CMK (cell line): ENCODE data around the gene ACOT6.
"Not testable (repeated sequence)": the region's sequence is repeated elsewhere in the genome, so short reads cannot be mapped to it uniquely, and the experiment has no call there.

Experiments used
- DNase-seq: peaks from one replicate; pipeline ENCODE4 v3.0.0-alpha.2; 2010; ENCODE audit warnings: low read depth

Gene ACOT6

DNA sequence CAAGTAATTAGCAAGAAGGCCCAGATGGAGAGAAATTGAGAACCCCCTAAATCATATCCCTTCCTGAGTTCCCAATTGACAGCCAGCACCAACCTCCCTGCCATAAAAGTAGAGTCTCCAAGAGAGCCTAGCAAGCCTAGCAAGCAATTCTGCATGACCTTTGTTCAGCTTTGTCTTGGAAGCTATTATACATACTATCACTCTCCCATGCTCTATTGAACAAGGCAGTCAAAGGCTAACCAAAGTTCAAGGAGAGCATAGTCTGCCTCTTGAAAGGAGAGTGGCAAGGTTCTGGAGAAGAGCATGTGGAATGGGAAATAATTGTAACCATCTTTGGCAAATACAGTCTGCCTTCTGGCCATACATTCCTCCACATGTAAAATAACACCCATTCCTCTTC lies 12.8 kb upstream of the ACOT6 start:
- no peak for DNase-seq

DNA sequence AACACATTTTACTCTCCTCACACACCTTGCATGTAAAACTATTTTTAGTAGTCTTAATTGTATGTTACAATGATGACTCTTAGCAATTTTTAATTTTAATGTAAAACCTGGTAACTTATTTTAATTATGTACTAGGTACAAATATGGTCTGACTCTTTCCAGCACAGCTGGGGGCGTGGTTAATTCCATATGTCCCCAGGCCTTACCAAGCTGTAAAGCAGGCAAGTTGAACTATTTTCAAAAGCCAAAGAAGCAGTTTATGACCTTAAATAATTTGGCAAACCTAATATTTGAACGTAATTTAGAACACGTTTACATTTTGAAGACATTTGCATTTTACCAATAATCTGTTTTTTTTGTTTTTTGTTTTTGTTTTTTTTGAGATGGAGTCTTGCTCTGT lies 9.3 kb upstream of the ACOT6 start:
- DNase-seq, result no peak

DNA sequence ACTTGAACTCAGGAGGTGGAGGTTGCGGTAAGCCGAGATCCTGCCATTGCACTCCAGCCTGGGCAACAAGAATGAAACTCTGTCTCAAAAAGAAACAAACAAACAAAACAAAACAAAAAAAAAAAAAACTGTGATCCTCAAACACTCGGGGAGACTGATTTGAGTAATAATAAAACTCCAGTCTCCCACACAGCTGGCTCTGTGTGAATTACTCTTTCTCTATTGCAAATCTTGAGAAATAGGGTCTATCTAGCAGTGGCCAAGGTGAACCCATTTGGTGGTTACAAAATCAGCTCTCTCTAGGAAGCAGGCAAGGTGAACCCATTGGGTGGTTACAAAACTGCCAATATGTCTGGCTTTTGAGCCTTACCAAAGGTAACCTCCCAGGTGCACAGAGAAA lies 6.0 kb upstream of the ACOT6 start:
- DNase-seq, result no peak

DNA sequence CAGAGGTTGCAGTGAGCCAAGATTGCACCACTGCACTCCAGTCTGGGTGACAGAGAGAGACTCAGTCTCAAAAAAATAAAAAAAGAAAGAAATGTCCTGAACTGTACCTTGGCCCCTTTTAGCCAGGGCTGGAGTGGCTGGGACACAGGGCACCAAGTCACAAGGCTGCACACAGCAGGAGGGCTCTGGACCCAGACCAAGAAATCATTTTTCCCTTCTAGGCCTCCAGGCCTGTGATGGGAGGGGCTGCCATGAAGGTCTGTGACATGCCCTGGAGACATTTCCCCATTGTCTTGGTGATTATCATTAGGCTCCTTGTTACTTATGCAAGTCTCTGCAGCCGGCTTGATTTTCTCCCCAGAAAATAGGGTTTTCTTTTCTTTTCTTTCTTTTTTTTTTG lies 5.1 kb upstream of the ACOT6 start:
- no peak for DNase-seq

DNA sequence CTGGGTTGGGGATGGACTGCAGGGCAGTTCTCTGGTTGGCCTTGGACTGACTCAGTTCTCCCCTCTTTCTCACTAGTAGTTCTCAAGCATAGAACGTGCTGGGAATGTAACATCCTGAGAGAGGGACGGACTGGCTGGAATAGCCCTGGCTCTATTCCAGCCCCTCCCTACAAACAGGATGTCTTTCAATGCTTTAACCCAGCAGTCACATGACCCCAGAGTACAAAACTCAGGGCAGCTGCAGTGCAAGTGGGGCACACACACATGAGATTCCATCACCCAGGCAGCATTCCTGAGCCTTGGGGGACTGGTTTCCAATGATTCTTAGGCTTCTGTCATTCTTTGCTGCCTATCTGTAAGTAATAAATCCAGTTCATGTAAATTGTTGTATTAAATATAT lies 1.6 kb upstream of the ACOT6 start:
- DNase-seq, result no peak

- no peak for DNase-seq
These were observed 698 bp downstream of the ACOT6 start for GRCh38 chr14:73613046-73613383.

DNA sequence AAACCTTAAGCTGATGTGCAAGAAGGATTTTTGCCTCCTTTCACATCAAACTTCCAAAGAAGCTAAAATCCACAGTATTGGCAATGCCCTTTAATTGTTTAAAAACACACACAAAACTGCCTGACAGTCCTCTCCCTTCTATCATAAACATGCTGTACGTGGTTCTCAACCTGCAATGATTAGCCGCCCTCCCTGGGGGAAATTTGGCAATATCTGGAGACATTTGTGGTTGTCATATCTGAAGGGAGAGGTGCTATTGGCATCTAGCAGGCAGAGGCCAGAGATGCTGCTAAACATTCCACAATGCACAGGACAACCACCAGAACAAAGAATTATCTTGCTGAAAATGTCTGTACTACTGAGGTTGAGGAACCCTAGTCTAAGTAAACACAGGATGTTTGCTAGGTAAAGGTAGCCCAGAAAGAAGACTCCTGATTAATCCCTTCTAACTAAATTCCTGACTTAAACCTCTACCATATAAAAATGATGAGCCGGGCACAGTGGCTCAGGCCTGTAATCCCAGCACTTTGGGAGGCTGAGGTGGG lies 1.2 kb downstream of the ACOT6 start:
- no peak for DNase-seq

GRCh38 chr14:73616831-73617230 lies 4.5 kb downstream of the ACOT6 start:
- DNase-seq, result no peak

DNA sequence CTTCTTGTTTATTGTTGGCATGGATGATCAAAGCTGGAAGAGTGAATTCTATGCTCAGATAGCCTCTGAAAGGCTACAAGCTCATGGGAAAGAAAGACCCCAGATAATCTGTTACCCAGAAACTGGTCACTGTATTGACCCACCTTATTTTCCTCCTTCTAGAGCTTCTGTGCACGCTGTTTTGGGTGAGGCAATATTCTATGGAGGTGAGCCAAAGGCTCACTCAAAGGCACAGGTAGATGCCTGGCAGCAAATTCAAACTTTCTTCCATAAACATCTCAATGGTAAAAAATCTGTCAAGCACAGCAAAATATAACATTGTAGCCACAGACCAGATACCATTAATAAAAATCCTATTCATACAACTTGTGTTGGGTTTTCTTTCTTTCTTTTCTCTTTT lies 7.2 kb downstream of the ACOT6 start:
- DNase-seq, result no peak

- no peak for DNase-seq
These were observed 8.0 kb downstream of the ACOT6 start for GRCh38 chr14:73620268-73620667.

GRCh38 chr14:73623504-73624054 lies 11.3 kb downstream of the ACOT6 start:
- no peak for DNase-seq

DNA sequence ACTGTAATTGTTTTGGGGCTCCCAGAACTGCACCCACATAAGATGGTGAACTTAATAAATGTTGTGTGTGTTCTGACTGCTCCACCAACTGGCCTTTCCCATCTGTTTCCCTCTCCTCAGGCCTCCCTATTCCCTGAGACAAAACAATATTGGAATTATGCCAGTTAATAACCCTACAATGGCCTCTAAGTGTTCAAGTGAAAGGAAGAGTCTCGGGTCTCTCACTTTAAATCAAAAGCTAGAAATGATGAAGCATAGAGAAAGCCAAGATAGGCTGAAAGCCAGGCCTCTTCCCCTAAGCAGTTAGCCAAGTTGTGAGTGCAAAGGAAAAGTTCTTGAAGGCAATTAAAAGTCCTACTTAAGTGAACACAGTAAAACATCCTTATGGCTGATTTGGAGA lies 13.4 kb downstream of the ACOT6 start:
- DNase-seq, result no peak

GRCh38 chr14:73627151-73627558 lies 14.8 kb downstream of the ACOT6 start:
- DNase-seq, result no peak

- DNase-seq, result no peak
These were observed 17.9 kb downstream of the ACOT6 start for GRCh38 chr14:73630009-73630780.

DNA sequence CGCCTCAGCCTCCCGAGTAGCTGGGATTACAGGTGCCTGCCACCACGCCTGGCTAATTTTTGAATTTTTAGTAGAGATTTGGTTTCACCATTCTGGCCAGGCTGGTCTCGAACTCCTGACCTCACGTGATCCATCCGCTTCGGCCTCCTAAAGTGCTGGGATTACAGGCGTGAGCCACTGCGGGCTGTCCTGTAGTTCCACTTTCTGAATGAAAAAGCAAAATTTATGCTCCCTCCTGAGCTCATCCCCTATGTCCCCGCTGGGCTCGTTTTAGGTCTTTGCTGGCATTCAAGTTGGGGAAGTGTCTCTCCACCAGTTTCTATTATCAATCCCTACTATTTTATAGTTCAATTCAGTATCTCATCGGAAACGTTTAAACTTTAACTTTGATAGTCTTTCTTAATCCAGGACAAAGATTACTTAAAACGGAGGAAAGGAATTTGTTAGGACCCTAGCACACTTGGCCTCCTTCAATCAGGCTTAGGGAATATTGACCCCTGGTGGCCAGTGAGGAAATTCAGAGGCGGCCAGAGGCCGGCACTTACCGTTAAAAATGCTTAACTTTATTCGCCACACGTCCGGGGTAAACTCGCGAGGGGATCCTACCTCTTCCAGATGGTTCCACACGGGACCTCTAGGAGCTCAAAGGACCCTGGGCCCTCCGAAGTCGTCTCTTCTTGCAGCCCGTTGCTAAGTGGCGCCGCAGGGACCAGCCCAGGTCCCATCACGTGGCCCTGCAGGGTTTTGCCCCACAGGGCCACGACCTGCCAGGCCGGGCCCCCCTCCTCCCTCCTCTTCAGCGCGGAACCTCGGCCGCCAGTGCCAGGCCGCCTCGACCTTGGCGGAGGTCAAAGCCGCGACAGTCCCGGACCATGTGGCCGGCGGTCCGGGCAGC lies 21.0 kb downstream of the ACOT6 start:
- no peak for DNase-seq

- no peak for DNase-seq
These were observed 21.9 kb downstream of the ACOT6 start for GRCh38 chr14:73634011-73634833.

GRCh38 chr14:73636355-73636754 lies 24.0 kb downstream of the ACOT6 start:
- not testable (repeated sequence) for DNase-seq

GRCh38 chr14:73637830-73638229 lies 25.5 kb downstream of the ACOT6 start:
- no peak for DNase-seq

GRCh38 chr14:73640796-73641365 lies 28.6 kb downstream of the ACOT6 start:
- DNase-seq, result no peak

- DNase-seq, result peak; percentile 54
These were observed 32.4 kb downstream of the ACOT6 start, which contains the start of gene DNAL1 for GRCh38 chr14:73644531-73645247. TSS of gene DNAL1 (plus strand) at chr14:73644986. CDS start at chr14:73645040, 54 bp downstream.

GRCh38 chr14:73645248-73645610 lies 32.9 kb downstream of the ACOT6 start:
- DNase-seq, result no peak
